HG03175 (cell line): ENCODE data around the gene SAMD14.

ENCODE experiments used
- ATAC-seq: cut with Tn5 transposase; IDR thresholded peaks from one replicate; pipeline ENCODE4 v1.9.1; 2021; ENCODE audit warnings: mild to moderate bottlenecking, moderate library complexity; ENCODE audit not compliant: unreplicated experiment

Gene SAMD14

GRCh38 chr17:50133769-50134099 lies 3.8 kb upstream of the SAMD14 start:
- ATAC-seq = no peak

GRCh38 chr17:50133028-50133768 lies 3.2 kb upstream of the SAMD14 start:
- ATAC-seq = no peak

GRCh38 chr17:50132104-50132794 lies 2.3 kb upstream of the SAMD14 start:
- no peak for ATAC-seq

- ATAC-seq = no peak
Observed at GRCh38 chr17:50130559-50131305, 772 bp upstream of the SAMD14 start.

GRCh38 chr17:50129353-50129727 lies 620 bp downstream of the SAMD14 start:
- ATAC-seq = no peak

- ATAC-seq = no peak
Observed at GRCh38 chr17:50128441-50129352, 1.3 kb downstream of the SAMD14 start.

- no peak for ATAC-seq
Observed at GRCh38 chr17:50127697-50128361, 2.1 kb downstream of the SAMD14 start.

GRCh38 chr17:50125420-50125997 lies 4.5 kb downstream of the SAMD14 start:
- ATAC-seq = no peak

- ATAC-seq = no peak
Observed at GRCh38 chr17:50123649-50124349, 6.2 kb downstream of the SAMD14 start.

GRCh38 chr17:50122945-50123344 lies 7.0 kb downstream of the SAMD14 start:
- no peak for ATAC-seq

- ATAC-seq = no peak
Observed at GRCh38 chr17:50120475-50121253, 9.3 kb downstream of the SAMD14 start.

GRCh38 chr17:50118828-50119218 lies 11.1 kb downstream of the SAMD14 start:
- no peak for ATAC-seq

- ATAC-seq = no peak
Observed at GRCh38 chr17:50118076-50118827, 11.7 kb downstream of the SAMD14 start.

GRCh38 chr17:50117202-50118051 lies 12.5 kb downstream of the SAMD14 start:
- no peak for ATAC-seq

- ATAC-seq = no peak
Observed at GRCh38 chr17:50115756-50116155, 14.2 kb downstream of the SAMD14 start.

- no peak for ATAC-seq
Observed at GRCh38 chr17:50114849-50115357, 15.1 kb downstream of the SAMD14 start.

GRCh38 chr17:50114401-50114800 lies 15.6 kb downstream of the SAMD14 start:
- ATAC-seq = no peak
